Measurements from ENCODE around the gene OR2B2. TPM values are rescaled to one million over a fixed set of nuclear protein-coding genes. Genes with fewer than 3 reads are reported as not detected.

The OR2B2 gene
- total and polyA plus RNA-seq, 4 donors = not detected

- peak overlapping the region; percentile 58 for H3K4me3 ChIP-seq
- H3K36me3 ChIP-seq (ENCODE audit: control insufficient read depth in 4 of 4, insufficient read depth in 4 of 4, low read length in 4 of 4) = no peaks in the 10 kb centered on the region
- peaks cover 0 to 34% (median 4%) of the 10 kb centered on the region in 5 donors for H3K4me1 ChIP-seq (ENCODE audit: control insufficient read depth in 5 of 5, insufficient read depth in 5 of 5, low read length in 5 of 5)
- no peak for DNase-seq
- 1 to 2% methylated on average over 26 of the region's 26 CpGs for WGBS, 2 donors
- H3K9ac ChIP-seq (ENCODE audit: insufficient read depth in 1 of 2, low read length in 2 of 2) = peak overlapping the region; percentile 69 to 100
- no peak for ATAC-seq (ENCODE audit: insufficient read depth, low FRiP score)
- no peaks in the 10 kb centered on the region for H3K27me3 ChIP-seq (ENCODE audit: control insufficient read depth in 3 of 3, insufficient read depth in 3 of 3, low read length in 2 of 3)
- H3K27ac ChIP-seq (ENCODE audit: low read depth in 1 of 2, low read length in 1 of 2) = peak overlapping the region; percentile 36 to 89
- H3K9me3 ChIP-seq (ENCODE audit: control insufficient read depth in 4 of 4, insufficient read depth in 3 of 4, low read length in 3 of 4) = peaks cover 0 to 2% (median 0%) of the 10 kb centered on the region in 4 donors
- TF ChIP-seq CTCF (IDR thresholded peaks at IDR 0.05; ENCODE audit: control extremely low read depth, extremely low read depth) = no peak
Measured at GRCh38 chr6:27892649-27893058, 19.5 kb downstream of the OR2B2 start.

- no peak overlapping the region for H3K27ac ChIP-seq (ENCODE audit: low read depth in 1 of 2, low read length in 1 of 2)
- H3K4me1 ChIP-seq (ENCODE audit: control insufficient read depth in 5 of 5, insufficient read depth in 5 of 5, low read length in 5 of 5) = peaks cover 0 to 34% (median 4%) of the 10 kb centered on the region in 5 donors
- H3K9ac ChIP-seq (ENCODE audit: insufficient read depth in 1 of 2, low read length in 2 of 2) = peak overlapping the region; percentile 37 to 66
- WGBS, 2 donors = 43 to 45% methylated on average over 7 of the region's 7 CpGs
- H3K27me3 ChIP-seq (ENCODE audit: control insufficient read depth in 3 of 3, insufficient read depth in 3 of 3, low read length in 2 of 3) = no peaks in the 10 kb centered on the region
- TF ChIP-seq CTCF (IDR thresholded peaks at IDR 0.05; ENCODE audit: control extremely low read depth, extremely low read depth) = no peak
- peaks cover 0 to 2% (median 0%) of the 10 kb centered on the region in 4 donors for H3K9me3 ChIP-seq (ENCODE audit: control insufficient read depth in 4 of 4, insufficient read depth in 3 of 4, low read length in 3 of 4)
- no peaks in the 10 kb centered on the region for H3K36me3 ChIP-seq (ENCODE audit: control insufficient read depth in 4 of 4, insufficient read depth in 4 of 4, low read length in 4 of 4)
- DNase-seq (peak in 1 of 3 donors; percentile 76), ATAC-seq (ENCODE audit: insufficient read depth, low FRiP score) (no peak)
- no peak overlapping the region for H3K4me3 ChIP-seq
Measured at GRCh38 chr6:27891320-27891875, 20.8 kb downstream of the OR2B2 start.

GRCh38 chr6:27890445-27891319 lies 21.5 kb downstream of the OR2B2 start:
- Histone ChIP-seq H3K4me1 (ENCODE audit: control insufficient read depth in 5 of 5, insufficient read depth in 5 of 5, low read length in 5 of 5) (peaks cover 0 to 31% (median 4%) of the 10 kb centered on the region in 5 donors), H3K4me3 (no peak overlapping the region), H3K27me3 (ENCODE audit: control insufficient read depth in 3 of 3, insufficient read depth in 3 of 3, low read length in 2 of 3) (no peaks in the 10 kb centered on the region), H3K36me3 (ENCODE audit: control insufficient read depth in 4 of 4, insufficient read depth in 4 of 4, low read length in 4 of 4) (no peaks in the 10 kb centered on the region), H3K9me3 (ENCODE audit: control insufficient read depth in 4 of 4, insufficient read depth in 3 of 4, low read length in 3 of 4) (peaks cover 0 to 2% (median 0%) of the 10 kb centered on the region in 4 donors), H3K9ac (ENCODE audit: insufficient read depth in 1 of 2, low read length in 2 of 2) (peak overlapping the region; percentile 57 to 68), H3K27ac (ENCODE audit: low read depth in 1 of 2, low read length in 1 of 2) (no peak overlapping the region)
- peak; percentile 89 to 98 (median 95) for DNase-seq
- no peak for TF ChIP-seq CTCF (IDR thresholded peaks at IDR 0.05; ENCODE audit: control extremely low read depth, extremely low read depth)
- ATAC-seq (ENCODE audit: insufficient read depth, low FRiP score) = peak; percentile 12
- 2 to 3% methylated on average over 49 to 50 of the region's 50 CpGs for WGBS, 2 donors
